ENCODE results near the gene TMEM131.
"Not testable (repeated sequence)": the region's sequence is repeated elsewhere in the genome, so short reads cannot be mapped to it uniquely, and the experiment has no call there.

The TMEM131 gene, protein sequence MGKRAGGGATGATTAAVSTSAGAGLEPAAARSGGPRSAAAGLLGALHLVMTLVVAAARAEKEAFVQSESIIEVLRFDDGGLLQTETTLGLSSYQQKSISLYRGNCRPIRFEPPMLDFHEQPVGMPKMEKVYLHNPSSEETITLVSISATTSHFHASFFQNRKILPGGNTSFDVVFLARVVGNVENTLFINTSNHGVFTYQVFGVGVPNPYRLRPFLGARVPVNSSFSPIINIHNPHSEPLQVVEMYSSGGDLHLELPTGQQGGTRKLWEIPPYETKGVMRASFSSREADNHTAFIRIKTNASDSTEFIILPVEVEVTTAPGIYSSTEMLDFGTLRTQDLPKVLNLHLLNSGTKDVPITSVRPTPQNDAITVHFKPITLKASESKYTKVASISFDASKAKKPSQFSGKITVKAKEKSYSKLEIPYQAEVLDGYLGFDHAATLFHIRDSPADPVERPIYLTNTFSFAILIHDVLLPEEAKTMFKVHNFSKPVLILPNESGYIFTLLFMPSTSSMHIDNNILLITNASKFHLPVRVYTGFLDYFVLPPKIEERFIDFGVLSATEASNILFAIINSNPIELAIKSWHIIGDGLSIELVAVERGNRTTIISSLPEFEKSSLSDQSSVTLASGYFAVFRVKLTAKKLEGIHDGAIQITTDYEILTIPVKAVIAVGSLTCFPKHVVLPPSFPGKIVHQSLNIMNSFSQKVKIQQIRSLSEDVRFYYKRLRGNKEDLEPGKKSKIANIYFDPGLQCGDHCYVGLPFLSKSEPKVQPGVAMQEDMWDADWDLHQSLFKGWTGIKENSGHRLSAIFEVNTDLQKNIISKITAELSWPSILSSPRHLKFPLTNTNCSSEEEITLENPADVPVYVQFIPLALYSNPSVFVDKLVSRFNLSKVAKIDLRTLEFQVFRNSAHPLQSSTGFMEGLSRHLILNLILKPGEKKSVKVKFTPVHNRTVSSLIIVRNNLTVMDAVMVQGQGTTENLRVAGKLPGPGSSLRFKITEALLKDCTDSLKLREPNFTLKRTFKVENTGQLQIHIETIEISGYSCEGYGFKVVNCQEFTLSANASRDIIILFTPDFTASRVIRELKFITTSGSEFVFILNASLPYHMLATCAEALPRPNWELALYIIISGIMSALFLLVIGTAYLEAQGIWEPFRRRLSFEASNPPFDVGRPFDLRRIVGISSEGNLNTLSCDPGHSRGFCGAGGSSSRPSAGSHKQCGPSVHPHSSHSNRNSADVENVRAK (N-terminal part only)

DNA sequence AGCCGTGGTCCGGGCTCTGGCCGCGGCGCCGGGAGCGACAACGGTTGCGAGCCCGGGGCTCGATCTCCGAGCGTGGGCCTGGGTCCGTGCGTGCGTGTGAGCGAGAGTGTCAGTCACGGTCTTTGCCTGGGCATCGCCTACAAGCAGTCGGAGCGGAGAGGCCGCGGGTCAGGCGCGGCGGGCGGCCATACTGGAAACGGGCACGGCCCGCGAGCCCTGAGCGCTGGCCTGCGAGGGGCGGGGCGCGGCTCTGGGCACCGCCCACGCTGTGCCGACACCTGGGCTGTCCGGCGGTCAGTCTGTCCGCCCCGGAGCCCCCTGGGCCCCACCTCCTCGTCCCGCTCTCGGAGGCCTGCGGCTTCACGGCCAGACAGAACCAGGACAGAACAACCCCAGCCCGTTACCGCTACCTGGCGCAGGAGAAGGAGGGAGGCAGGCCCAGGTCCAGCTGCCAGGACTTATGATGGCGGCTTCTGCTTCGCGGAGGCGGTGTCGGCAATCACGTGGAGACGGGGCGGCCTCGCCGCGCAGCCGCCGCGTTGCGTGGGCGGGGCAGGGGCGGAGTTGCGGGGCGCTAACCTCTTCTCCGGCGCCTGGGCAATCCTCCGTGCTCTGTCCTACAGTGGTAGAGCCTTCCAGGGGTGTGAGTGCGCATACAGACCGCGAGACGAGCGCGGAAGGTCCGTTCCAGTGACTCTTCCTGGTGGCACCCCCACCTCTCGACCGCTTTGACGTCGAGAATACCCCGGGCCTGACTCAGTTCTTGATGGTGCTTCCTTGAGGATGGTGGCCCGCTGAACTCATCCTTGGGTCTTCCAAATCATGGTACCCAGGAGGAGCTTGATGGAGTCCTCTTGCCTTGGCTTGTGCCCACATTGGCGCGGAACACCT, at the start of gene TMEM131:
TSS of gene TMEM131 (minus strand) at position 215 of the 891 bp plus-strand sequence. CDS start 286 bp downstream, outside the sequence.
- peak; percentile 94 for DNase-seq (ENCODE audit: low spot score)

DNA sequence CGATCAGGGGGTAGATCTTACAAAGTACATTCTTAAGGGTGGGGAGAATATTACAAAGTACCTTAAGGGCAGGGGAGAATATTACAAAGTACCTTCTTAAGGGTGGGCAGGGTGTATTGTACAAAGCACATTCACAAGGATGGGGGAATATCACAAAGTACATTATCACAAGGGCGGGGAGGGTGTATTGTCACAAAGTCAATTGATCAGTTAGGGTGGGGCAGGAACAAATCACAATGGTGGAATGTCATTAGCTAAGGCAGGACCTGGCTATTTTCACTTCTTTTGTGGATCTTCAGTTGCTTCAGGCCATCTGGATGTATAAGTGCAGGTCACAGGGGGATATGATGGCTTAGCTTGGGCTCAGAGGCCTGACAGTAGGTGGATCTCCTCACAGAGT, 49.0 kb upstream of the TMEM131 start:
- not testable (repeated sequence) for DNase-seq (ENCODE audit: low spot score)

DNA sequence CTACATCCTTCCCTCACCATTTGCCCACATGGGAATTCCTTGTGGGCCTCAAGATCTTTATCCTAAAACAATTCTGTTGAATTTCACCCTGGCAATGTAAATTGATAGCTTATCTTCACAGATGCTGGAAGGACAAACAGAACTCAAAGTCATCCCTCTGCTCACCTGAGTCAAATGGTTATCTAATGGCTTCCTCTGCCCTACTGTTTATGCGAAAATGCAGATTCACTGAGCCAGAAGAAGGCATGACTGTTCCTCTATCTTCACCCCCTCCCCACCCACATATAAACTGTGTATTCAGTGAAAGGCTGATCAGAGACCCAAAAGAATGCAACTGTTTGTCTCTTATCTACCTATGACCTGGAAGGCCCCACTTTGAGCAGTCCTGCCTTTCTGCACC, 47.4 kb upstream of the TMEM131 start:
- no peak for DNase-seq (ENCODE audit: low spot score)

DNA sequence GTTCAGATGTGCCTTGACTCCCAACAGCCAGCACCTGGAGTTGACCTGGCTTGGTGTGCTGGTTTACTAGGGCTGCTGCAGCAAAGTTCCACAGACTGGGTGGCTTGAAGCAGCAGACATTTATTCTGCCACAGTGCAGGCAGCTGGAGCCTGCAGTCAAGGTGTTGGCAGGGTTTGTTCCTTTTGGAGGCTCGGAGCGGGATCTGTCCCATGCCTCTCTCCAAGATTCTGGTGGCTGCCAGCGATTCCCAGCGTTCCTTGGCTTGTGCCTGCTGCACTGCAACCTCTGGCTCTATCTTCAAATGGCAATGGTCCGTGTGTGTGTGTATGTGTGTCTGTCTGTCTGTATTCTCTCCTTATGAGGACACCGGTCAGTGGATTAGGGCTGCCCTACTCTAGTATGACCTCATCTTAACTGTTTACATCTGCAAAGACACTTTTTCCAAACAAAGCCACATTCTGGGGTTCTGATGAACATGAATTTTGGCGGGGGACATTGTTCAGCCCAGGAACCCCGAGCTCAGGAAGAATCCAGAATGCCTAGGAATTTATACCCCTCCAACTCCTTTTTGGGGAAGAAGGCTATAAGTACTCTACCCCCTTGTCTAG, 44.7 kb upstream of the TMEM131 start:
- DNase-seq (ENCODE audit: low spot score), result no peak

DNA sequence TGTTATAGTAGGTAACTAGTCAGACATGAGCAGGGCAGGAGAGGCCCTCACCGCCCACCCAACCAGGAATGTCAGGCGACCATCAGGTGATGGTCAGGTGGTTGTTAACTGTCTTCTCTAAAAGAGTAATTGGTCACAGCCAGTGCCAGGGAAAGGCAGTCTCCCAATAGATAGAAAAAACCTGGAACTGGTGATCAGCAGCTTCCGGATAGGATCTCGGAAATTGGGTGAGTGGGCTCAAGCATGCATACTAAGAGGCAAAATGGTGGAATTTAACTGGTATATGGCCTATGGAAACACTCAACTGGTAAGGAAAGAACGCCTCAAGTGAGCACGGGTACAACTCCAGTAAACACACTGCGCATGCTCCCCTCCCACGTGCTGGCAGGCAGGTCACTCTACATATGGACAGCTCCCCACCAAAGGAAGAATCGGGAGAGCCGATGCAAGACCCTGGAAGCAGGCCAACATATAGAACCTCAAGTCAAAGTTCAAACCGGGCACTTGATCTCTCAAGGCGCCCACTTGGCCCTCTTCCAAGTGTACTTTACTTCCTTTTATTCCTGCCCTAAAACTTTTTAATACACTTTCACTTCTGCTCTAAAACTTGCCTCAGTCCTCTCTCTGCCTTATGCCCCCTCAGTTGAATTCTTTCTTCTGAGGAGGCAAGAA, 43.5 kb upstream of the TMEM131 start:
- no peak for DNase-seq (ENCODE audit: low spot score)

DNA sequence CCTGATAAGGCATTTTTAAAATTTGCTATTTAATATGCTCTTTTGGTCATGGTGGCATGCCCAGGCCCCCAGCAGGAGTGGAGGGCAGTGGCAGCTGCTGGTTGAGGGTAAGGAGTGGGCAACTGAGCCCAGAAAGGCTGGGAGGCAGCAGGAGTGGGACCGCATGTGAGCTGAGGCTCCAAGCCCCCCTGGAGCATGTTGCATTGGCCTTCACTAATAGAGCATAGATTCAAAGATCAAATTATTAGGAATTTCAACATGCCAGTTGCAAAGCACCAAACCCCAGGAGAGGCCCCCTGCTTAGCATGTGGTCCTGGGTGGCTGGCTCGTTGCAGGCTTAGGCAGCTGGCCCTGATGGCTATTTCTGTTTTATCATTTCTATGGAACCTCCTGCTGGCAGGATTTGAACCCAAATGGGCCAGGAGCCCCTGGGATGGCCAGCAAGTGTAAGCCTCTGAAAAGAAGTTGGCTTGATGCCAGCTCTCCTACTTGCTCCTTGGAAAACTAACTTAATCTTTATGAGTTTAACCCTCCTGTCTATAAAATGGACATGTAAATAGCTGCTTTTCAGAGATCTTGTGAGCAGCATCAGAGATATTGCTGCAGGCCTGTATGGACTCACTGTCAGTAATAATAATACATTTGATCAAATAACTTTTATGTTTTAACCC, 42.1 kb upstream of the TMEM131 start:
- DNase-seq (ENCODE audit: low spot score), result no peak

DNA sequence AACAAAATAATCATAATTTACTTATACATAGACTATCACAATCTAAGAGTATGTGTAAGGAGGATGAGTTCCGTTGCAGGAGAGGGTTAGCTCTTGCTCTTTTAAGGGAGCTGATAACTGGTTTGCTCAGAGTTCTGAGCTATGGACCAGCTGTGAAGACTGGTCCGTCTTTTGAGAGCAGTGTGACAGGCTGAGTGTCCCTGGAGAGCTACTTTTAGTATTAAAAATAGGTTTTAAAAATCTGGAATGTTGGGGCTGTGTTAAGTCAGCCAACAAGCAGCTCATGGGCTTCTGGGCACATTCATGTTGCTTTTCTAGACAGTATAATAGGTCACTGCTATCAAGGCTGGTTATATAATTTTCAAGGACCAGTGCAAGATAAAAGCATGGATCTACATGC, 41.5 kb upstream of the TMEM131 start:
- no peak for DNase-seq (ENCODE audit: low spot score)

DNA sequence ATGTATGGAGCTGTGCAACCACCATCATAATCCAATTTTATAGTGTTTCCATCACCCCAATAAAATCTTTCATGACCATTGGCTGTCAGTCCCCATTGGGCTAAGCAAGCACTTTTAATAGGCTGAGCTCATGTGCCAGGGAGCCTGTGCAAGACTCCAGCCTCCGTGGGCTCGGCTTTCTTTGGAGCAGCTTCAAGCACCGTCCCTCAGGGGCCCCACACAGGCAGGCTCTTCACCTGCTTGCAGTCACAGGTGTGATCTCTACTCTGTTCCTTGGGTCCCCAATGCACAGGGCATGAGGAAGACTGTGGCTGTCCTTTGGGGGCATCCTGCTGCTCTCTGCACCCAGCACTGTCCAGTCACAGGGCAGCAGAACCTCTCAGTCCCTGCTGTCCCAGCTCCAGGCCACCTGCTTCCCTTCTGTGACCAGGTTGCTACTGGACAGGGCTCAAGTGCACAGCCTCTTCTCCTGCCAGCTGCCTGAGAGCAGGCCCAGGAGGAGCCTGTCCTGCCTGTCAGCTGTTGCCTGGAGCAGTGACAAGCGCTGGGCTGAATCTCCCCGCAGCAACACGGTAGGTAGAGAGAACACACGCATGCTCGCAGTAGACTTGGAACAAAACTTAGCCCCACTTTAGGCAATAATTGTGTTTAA, 40.7 kb upstream of the TMEM131 start:
- DNase-seq (ENCODE audit: low spot score), result no peak

DNA sequence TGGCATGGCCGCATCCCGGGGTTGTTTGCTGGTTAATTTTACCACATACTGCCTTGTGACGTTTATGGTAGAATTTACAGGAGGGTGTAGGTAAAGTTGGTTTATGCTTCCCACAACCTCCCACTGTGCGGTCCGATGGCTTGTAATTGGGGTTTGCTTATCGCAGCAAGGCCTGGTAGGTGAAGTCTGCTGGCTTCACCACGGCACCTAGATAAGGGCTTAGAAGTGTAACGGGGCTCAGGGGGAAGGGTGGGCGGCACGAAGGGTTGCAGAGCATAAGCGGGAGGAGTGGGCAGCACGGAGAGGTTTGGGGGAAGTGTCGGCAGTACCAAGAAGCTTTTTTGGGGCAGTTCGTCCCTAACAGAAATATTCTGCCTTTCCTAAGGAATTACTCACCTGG, 39.0 kb upstream of the TMEM131 start:
- DNase-seq (ENCODE audit: low spot score), result no peak

GRCh38 chr2:98032086-98032485, 36.3 kb upstream of the TMEM131 start:
- no peak for DNase-seq (ENCODE audit: low spot score)

DNA sequence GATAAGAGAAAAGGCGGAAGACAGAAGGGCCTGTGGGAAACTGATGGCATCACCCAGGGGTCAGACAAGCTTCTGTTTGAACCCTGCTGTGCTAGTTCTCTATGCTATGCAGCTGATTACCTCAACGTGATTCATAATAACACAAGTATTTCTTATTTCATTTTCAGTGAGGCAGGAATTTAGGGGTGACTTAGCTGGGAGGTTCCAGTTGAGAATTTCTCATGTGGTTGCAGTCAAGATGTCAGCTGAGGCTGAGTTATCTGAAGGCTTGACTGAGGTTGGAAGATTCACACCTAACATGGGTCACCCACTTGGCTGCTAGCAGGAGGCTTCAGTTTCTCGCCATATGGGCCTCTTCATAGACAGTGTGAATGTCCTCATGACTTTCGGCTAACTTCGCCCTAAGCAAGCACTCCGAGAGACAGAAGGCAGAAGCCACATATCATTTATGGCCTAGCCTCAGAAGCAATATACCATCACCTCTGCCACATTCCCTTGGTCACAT, 34.0 kb upstream of the TMEM131 start:
- no peak for DNase-seq (ENCODE audit: low spot score)

DNA sequence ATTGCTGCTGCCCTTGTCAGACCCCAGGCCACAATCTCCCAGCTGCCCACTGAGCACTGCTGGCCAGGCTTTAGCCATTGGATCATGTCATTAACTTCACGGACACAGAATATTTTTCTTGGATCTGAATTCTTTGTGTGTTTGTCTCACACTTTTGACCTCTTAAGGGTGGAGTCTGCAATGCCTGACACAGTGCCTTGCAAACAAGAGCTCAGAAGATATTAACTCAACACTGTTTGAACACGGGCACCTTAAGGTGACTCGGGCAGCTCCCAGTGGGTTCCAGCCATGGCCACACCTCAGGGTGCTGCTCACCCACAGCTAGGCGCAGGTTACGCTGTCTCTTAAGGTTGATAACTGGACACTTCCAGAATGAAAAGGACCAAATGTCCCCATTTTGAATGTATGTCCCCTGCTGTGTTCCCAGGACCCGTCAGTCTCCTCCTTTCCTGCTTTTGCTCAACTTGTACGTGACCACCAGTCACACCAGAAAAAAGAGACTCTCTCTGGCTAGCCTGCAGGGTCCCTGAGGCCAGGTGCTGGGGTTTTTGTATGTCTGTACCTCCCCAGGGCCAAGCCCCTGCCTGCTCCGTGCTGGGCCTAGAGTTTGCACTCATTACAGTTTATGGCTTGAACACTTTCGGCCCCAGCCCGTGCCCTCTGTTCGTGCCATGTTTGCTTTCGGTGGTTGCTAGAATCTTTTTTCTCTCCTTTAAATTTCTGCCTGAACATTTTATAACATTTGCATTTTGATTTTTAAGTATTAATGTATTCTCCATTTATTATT, 33.4 kb upstream of the TMEM131 start:
- DNase-seq (ENCODE audit: low spot score), result no peak

DNA sequence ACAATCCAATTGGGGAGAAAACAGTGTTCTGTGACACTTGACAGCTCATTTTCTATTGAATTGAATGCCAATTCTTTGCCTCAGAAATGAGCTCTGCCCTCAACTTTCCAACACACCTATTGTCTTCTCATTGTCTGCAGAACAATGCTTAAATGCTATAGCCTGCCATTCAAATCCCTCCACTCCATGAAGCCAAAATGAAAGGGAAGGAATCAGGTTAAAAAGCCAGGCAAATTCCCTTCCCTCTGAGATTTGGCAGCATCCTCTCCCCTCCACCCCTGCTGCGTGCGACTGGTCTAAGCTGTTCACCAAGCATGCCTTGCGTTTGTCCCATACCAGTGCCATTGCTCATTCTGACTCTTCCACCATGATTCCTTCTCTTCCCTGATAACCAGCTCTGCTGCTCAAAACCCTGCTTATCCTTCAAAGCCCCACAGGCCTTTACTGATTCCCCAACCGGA, 32.4 kb upstream of the TMEM131 start:
- no peak for DNase-seq (ENCODE audit: low spot score)

DNA sequence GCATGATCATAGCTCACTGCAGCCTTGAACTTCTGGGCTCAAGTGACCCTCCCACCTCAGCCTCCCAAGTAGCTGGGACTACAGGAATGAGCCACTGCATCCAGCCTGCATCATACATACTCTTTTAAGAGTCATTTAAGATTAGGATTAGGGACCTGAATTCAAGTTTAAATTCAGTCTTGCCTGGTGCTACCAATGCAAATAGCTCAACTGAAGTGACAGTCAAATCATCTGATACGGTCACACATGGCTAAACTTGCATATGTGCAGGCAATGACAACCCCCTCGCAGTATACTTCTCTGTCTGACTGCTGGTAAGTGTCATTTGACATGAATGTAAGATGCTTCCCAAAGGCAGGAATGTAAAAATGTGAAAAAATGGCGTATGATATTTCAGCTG, 31.8 kb upstream of the TMEM131 start:
- DNase-seq (ENCODE audit: low spot score), result no peak

DNA sequence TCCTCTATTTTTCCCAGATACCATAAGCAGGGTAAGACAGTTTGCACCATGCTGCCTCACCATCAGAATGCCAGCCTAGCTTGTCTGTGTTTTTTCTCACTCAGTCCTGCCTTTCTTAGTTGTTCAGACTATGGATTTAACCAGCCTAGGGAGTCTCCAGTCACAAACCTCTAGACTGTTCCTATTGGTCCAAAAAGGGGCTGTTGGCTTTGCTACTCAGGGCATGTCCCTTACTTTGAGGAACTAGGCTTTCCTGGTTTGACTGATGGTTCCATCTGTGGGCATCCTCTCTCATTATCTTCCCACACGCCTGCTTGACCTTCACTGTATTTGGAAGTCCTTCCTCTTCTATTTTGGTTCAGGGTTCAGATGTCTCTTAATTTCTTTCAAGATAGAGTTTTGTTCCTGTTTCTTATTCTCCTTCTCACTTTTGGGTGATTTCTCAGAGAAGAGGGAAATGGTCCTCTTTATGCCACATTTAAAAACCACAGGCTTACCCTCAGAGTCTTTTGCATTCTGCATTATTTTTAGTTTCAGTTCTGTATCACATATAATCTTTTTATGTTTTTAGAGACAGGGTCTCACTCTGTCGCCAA, 31.3 kb upstream of the TMEM131 start:
- DNase-seq (ENCODE audit: low spot score), result no peak

- no peak for DNase-seq (ENCODE audit: low spot score)
These were observed 30.5 kb upstream of the TMEM131 start for GRCh38 chr2:98026292-98026691.

GRCh38 chr2:98025481-98026037, 29.8 kb upstream of the TMEM131 start:
- DNase-seq (ENCODE audit: low spot score), result no peak

All from hematopoietic multipotent progenitor cell treated with erythropoietin and hydrocortisone succinate and interleukin-3 and kit ligand, for 17 days (in vitro differentiated cells).